H9 (cell line): Measurements from ENCODE around the gene SIGMAR1. TPM values are rescaled to one million over a fixed set of nuclear protein-coding genes. Genes with fewer than 3 reads are reported as not detected.

Experiments used
- DNase-seq: peaks from one replicate; pipeline ENCODE4 v3.0.0-alpha.2; 2017
- H2AFZ ChIP-seq: one replicate; pipeline ENCODE4 v1.6.1; 2013; ENCODE audit warnings: mild to moderate bottlenecking, low read length, control low read depth, moderate library complexity
- H2AK5ac ChIP-seq: 2 replicates; pipeline ENCODE4 v1.6.1; 2013; ENCODE audit warnings: low read length, control low read depth, mixed read lengths; ENCODE audit not compliant: insufficient read length
- H2BK120ac ChIP-seq: one replicate; pipeline ENCODE4 v1.6.1; 2013; ENCODE audit warnings: low read depth, mild to moderate bottlenecking, low read length, control low read depth, inconsistent platforms; ENCODE audit not compliant: poor library complexity, severe bottlenecking
- H2BK12ac ChIP-seq: 2 replicates; pipeline ENCODE4 v1.6.1; 2013; ENCODE audit warnings: low read length, control low read depth, mixed read lengths, low read depth; ENCODE audit not compliant: insufficient read length
- H2BK15ac ChIP-seq: 2 replicates; pipeline ENCODE4 v1.6.1; 2013; ENCODE audit warnings: low read depth, low read length, control low read depth
- H2BK20ac ChIP-seq: one replicate; pipeline ENCODE4 v1.6.1; 2013; ENCODE audit warnings: low read depth, mild to moderate bottlenecking, low read length, control low read depth, inconsistent platforms; ENCODE audit not compliant: poor library complexity, severe bottlenecking
- H2BK5ac ChIP-seq: 2 replicates; pipeline ENCODE4 v1.6.1; 2013; ENCODE audit warnings: low read length, control low read depth, mixed read lengths; ENCODE audit not compliant: insufficient read length
- H3K14ac ChIP-seq: 2 replicates; pipeline ENCODE4 v1.6.1; 2013; ENCODE audit warnings: low read length, control low read depth; ENCODE audit not compliant: insufficient read depth
- H3K18ac ChIP-seq: 2 replicates; pipeline ENCODE4 v1.6.1; 2013; ENCODE audit warnings: low read depth, mild to moderate bottlenecking, mixed read lengths, low read length, control low read depth; ENCODE audit not compliant: insufficient read length
- H3K23ac ChIP-seq: 2 replicates; pipeline ENCODE4 v1.6.1; 2013; ENCODE audit warnings: low read length, control low read depth, mixed read lengths, low read depth; ENCODE audit not compliant: insufficient read length
- H3K23me2 ChIP-seq: 2 replicates; pipeline ENCODE4 v1.6.1; 2013; ENCODE audit warnings: low read depth, mild to moderate bottlenecking, mixed read lengths, low read length, control low read depth; ENCODE audit not compliant: insufficient read length, poor library complexity, severe bottlenecking
- H3K27ac ChIP-seq: 2 replicates; pipeline ENCODE4 v1.5.1; 2013; ENCODE audit warnings: low read length, control low read depth, mixed read lengths, low read depth; ENCODE audit not compliant: insufficient read length
- H3K27me3 ChIP-seq: 2 replicates; pipeline ENCODE4 v1.6.1; 2013; ENCODE audit warnings: low read length, control low read depth, inconsistent platforms; ENCODE audit not compliant: insufficient read depth
- H3K4ac ChIP-seq: 2 replicates; pipeline ENCODE4 v1.6.1; 2013; ENCODE audit warnings: low read depth, mild to moderate bottlenecking, control low read depth, inconsistent platforms, low read length, moderate library complexity
- H3K4me1 ChIP-seq: 2 replicates; pipeline ENCODE4 v1.6.1; 2013; ENCODE audit warnings: low read length, control low read depth, inconsistent platforms; ENCODE audit not compliant: insufficient read depth
- H3K4me2 ChIP-seq: 2 replicates; pipeline ENCODE4 v1.6.1; 2013; ENCODE audit warnings: low read length, control low read depth, mixed read lengths; ENCODE audit not compliant: insufficient read length, insufficient read depth
- H3K56ac ChIP-seq: 2 replicates; pipeline ENCODE4 v1.6.1; 2013; ENCODE audit warnings: low read depth, mild to moderate bottlenecking, mixed read lengths, low read length, control low read depth; ENCODE audit not compliant: insufficient read length
- H3K79me1 ChIP-seq: 2 replicates; pipeline ENCODE4 v1.6.1; 2013; ENCODE audit warnings: low read depth, mild to moderate bottlenecking, moderate library complexity, low read length, control low read depth, inconsistent platforms; ENCODE audit not compliant: insufficient read depth, poor library complexity, severe bottlenecking
- H3K79me2 ChIP-seq: 2 replicates; pipeline ENCODE4 v1.6.1; 2013; ENCODE audit warnings: low read length, control low read depth, inconsistent platforms; ENCODE audit not compliant: insufficient read depth
- H3K9ac ChIP-seq: 2 replicates; pipeline ENCODE4 v1.6.1; 2013; ENCODE audit warnings: low read length, control low read depth, mixed read lengths; ENCODE audit not compliant: insufficient read length; ENCODE audit errors: extremely low read depth
- H3K9me3 ChIP-seq: one replicate; pipeline ENCODE4 v1.6.1; 2013; ENCODE audit warnings: low read depth, low read length, inconsistent platforms; ENCODE audit not compliant: control insufficient read depth
- H3T11ph ChIP-seq: one replicate; pipeline ENCODE4 v1.6.1; 2013; ENCODE audit warnings: mild to moderate bottlenecking, low read length, control low read depth, inconsistent platforms
- H4K20me1 ChIP-seq: one replicate; pipeline ENCODE4 v1.6.1; 2013; ENCODE audit not compliant: control insufficient read depth, insufficient read length, insufficient read depth
- H4K5ac ChIP-seq: 2 replicates; pipeline ENCODE4 v1.6.1; 2013; ENCODE audit warnings: low read depth, mild to moderate bottlenecking, mixed read lengths, low read length, control low read depth; ENCODE audit not compliant: insufficient read length
- H4K8ac ChIP-seq: replicated peaks from 2 replicates; pipeline ENCODE4 v1.6.1; 2013; ENCODE audit warnings: low read length, control low read depth, mixed read lengths, low read depth; ENCODE audit not compliant: insufficient read length
- H4K91ac ChIP-seq: 2 replicates; pipeline ENCODE4 v1.6.1; 2013; ENCODE audit warnings: low read depth, mild to moderate bottlenecking, moderate library complexity, mixed read lengths, low read length, control low read depth; ENCODE audit not compliant: insufficient read length
- H3K27ac Mint-ChIP-seq, 3 experiments: 2 replicates in 2 of 3; 3 replicates in 1 of 3; pipeline ENCODE4 v1.8.0; 2020 to 2021; ENCODE audit warnings: mixed read lengths in 3 of 3, mild to moderate bottlenecking in 1 of 3, moderate library complexity in 1 of 3
- H3K27me3 Mint-ChIP-seq: 2 replicates; pipeline ENCODE4 v1.8.0; 2021; ENCODE audit warnings: low read depth, mild to moderate bottlenecking, moderate library complexity, mixed read lengths
- H3K36me3 Mint-ChIP-seq, 3 experiments: 2 replicates in 2 of 3; 3 replicates in 1 of 3; pipeline ENCODE4 v1.8.0; 2020 to 2021; ENCODE audit warnings: low read depth in 3 of 3, mixed read lengths in 3 of 3; ENCODE audit not compliant: insufficient read depth in 1 of 3
- H3K4me1 Mint-ChIP-seq, 2 experiments: 2 replicates each; pipeline ENCODE4 v1.8.0; 2020; ENCODE audit warnings: mixed read lengths in 2 of 2
- H3K4me3 Mint-ChIP-seq, 2 experiments: 2 replicates in 1 of 2; 3 replicates in 1 of 2; pipeline ENCODE4 v1.8.0; 2020 to 2021; ENCODE audit warnings: mild to moderate bottlenecking in 2 of 2, mixed read lengths in 2 of 2, moderate library complexity in 1 of 2
- H3K9me3 Mint-ChIP-seq, 2 experiments: 2 replicates in 1 of 2; 3 replicates in 1 of 2; pipeline ENCODE4 v1.8.0; 2020; ENCODE audit warnings: mild to moderate bottlenecking in 2 of 2, mixed read lengths in 2 of 2, moderate library complexity in 1 of 2
- WGBS: extraction: QIAGEN DNeasy Blood & Tissue Kit; methylation state at CpG from one replicate; pipeline ENCODE4 v1.1.7; 2013; ENCODE audit warnings: missing lambda C conversion rate, low lambda C conversion rate, mixed read lengths; ENCODE audit not compliant: insufficient read length; ENCODE audit errors: extremely low coverage; 5-methylcytosine and 5-hydroxymethylcytosine counted together
- total RNA-seq: library from RNA; stranded (reverse); gene quantifications from 2 replicates; pipeline ENCODE4 v1.2.1, GENCODE V29; 2021
- TF ChIP-seq, protein P1 (sequence below): fragments of 200-600 bp; sonication (generic); conservative IDR thresholded peaks from 3 replicates; pipeline ENCODE4 v1.8.0; 2021; ENCODE audit warnings: antibody characterized with exemption, mild to moderate bottlenecking

SIGMAR1 gene
- total RNA-seq, 1 experiment from 2014 or later, result 68.3 TPM

GRCh38 chr9:34658461-34658860 lies 20.9 kb upstream of the SIGMAR1 start:
- Histone ChIP-seq H3K27ac (no peak overlapping the region), H2BK20ac (no peak overlapping the region), H3K18ac (no peak overlapping the region), H3K4ac (no peak overlapping the region), H2BK5ac (no peak overlapping the region), H3K79me2 (no peaks in the 10 kb centered on the region), H3K56ac (no peak overlapping the region), H3K27me3 (no peaks in the 10 kb centered on the region), H3K9me3 (no peaks in the 10 kb centered on the region), H3K14ac (no peak overlapping the region), H3T11ph (no peak overlapping the region), H3K4me2 (no peak overlapping the region), H4K8ac (no peak overlapping the region), H3K9ac (no peak overlapping the region), H2BK120ac (no peak overlapping the region), H2BK12ac (no peak overlapping the region), H2BK15ac (no peak overlapping the region), H3K23me2 (no peaks in the 10 kb centered on the region), H3K23ac (no peak overlapping the region), H4K20me1 (no peaks in the 10 kb centered on the region), H4K91ac (no peak overlapping the region), H4K5ac (no peak overlapping the region), H2AFZ (no peak overlapping the region), H3K79me1 (no peaks in the 10 kb centered on the region), H3K4me1 (no peaks in the 10 kb centered on the region; the same call in 1 of the 2 replicates), H2AK5ac (no peak overlapping the region)
- Mint-ChIP-seq H3K4me3 (no peak overlapping the region), H3K27me3 (peaks cover 6% of the 10 kb centered on the region), H3K4me1 (peaks cover 7 to 20% of the 10 kb centered on the region in 2 experiments), H3K27ac (no peak overlapping the region; a peak in 1 of 7 replicates), H3K9me3 (no peaks in the 10 kb centered on the region), H3K36me3 (no peaks in the 10 kb centered on the region)
- no peak for DNase-seq
- TF ChIP-seq, protein P1, sequence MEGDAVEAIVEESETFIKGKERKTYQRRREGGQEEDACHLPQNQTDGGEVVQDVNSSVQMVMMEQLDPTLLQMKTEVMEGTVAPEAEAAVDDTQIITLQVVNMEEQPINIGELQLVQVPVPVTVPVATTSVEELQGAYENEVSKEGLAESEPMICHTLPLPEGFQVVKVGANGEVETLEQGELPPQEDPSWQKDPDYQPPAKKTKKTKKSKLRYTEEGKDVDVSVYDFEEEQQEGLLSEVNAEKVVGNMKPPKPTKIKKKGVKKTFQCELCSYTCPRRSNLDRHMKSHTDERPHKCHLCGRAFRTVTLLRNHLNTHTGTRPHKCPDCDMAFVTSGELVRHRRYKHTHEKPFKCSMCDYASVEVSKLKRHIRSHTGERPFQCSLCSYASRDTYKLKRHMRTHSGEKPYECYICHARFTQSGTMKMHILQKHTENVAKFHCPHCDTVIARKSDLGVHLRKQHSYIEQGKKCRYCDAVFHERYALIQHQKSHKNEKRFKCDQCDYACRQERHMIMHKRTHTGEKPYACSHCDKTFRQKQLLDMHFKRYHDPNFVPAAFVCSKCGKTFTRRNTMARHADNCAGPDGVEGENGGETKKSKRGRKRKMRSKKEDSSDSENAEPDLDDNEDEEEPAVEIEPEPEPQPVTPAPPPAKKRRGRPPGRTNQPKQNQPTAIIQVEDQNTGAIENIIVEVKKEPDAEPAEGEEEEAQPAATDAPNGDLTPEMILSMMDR, result no peak
- no CpG with 5 or more reads among the region's 14 CpGs for WGBS
